Ovary (tissue), 3 donors: Measurements from ENCODE around the gene CST7.

Experiments used
- EP300 ChIP-seq: sonication (generic); formaldehyde crosslinking; IDR thresholded peaks from one replicate; pipeline ENCODE4 v1.6.1; 2017; ENCODE audit warnings: antibody characterized with exemption
- TF ChIP-seq, protein P1 (sequence below), 3 donors: fragments of 450-650 bp in 2 of 3; fragments of 200-600 bp in 1 of 3; IDR thresholded peaks; one replicate each; pipeline versions ENCODE4 v1.5.1 to v1.8.0; 2016 to 2022; ENCODE audit warnings: antibody characterized with exemption in 3 of 3, mild to moderate bottlenecking in 1 of 3
- donor health status: DM: no; HTN: no; CAD: no.

GRCh38 chr20:24954151-24954550 lies 5.1 kb downstream of the CST7 start:
- TF ChIP-seq, protein P1, sequence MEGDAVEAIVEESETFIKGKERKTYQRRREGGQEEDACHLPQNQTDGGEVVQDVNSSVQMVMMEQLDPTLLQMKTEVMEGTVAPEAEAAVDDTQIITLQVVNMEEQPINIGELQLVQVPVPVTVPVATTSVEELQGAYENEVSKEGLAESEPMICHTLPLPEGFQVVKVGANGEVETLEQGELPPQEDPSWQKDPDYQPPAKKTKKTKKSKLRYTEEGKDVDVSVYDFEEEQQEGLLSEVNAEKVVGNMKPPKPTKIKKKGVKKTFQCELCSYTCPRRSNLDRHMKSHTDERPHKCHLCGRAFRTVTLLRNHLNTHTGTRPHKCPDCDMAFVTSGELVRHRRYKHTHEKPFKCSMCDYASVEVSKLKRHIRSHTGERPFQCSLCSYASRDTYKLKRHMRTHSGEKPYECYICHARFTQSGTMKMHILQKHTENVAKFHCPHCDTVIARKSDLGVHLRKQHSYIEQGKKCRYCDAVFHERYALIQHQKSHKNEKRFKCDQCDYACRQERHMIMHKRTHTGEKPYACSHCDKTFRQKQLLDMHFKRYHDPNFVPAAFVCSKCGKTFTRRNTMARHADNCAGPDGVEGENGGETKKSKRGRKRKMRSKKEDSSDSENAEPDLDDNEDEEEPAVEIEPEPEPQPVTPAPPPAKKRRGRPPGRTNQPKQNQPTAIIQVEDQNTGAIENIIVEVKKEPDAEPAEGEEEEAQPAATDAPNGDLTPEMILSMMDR (IDR thresholded peaks at IDR 0.05) = no peak
- no peak for TF ChIP-seq EP300
